ENCODE measurements around the gene GRIN3B. TPM values are rescaled to one million over a fixed set of nuclear protein-coding genes. Genes with fewer than 3 reads are reported as not detected.

GRIN3B gene
- total RNA-seq, 1 donor from 2014 or later, result not detected

DNA sequence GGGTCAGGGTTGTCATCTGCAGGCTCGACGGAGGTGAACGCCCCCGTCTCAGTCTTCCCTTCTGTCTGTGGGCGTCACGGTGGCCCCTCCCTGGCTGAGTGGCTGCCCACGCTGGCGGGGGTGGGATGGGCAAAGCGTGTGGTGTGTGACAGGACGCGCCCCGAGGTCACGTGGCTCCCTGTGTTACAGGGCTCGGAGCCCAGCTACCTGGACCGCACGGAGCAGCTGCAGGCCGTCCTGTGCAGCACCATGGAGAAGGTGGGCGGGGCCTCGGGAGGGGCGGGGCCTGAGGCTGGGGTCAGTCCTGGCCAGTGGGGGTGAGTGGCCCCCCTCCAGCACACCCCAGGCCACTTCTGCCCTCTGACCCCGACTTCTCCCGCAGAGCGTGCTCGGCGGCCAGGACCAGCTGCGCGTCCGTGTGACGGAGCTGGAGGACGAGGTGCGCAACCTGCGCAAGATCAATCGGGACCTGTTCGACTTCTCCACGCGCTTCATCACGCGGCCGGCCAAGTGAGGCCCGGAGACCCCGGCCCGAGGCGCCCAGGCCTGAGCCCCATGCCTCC is 6.3 kb upstream of the GRIN3B start:
- intact Hi-C loops (cut with DNase I), result no loop called here
- H3K9me3 ChIP-seq, result no peaks in the 10 kb centered on the region
- H3K4me3 ChIP-seq, result no peak overlapping the region
- H3K27ac ChIP-seq, result no peak overlapping the region
- DNase-seq (ENCODE audit: extremely low spot score in 2 of 2), result no peak
- peaks cover 11% of the 10 kb centered on the region for H3K4me1 ChIP-seq
- peaks cover 0 to 26% of the 10 kb centered on the region in 2 donors for H3K36me3 ChIP-seq
- H3K27me3 ChIP-seq, result peaks cover under 1% of the 10 kb centered on the region
- TF ChIP-seq, protein P1, sequence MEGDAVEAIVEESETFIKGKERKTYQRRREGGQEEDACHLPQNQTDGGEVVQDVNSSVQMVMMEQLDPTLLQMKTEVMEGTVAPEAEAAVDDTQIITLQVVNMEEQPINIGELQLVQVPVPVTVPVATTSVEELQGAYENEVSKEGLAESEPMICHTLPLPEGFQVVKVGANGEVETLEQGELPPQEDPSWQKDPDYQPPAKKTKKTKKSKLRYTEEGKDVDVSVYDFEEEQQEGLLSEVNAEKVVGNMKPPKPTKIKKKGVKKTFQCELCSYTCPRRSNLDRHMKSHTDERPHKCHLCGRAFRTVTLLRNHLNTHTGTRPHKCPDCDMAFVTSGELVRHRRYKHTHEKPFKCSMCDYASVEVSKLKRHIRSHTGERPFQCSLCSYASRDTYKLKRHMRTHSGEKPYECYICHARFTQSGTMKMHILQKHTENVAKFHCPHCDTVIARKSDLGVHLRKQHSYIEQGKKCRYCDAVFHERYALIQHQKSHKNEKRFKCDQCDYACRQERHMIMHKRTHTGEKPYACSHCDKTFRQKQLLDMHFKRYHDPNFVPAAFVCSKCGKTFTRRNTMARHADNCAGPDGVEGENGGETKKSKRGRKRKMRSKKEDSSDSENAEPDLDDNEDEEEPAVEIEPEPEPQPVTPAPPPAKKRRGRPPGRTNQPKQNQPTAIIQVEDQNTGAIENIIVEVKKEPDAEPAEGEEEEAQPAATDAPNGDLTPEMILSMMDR (IDR thresholded peaks at IDR 0.05), result no peak
- TF ChIP-seq POLR2AphosphoS5 (IDR thresholded peaks at IDR 0.05; ENCODE audit: insufficient read depth in 1 of 2, low read depth in 1 of 2), result no peak
- no peak for TF ChIP-seq POLR2A (IDR thresholded peaks at IDR 0.05)

- Histone ChIP-seq H3K4me1 (peaks cover 11% of the 10 kb centered on the region), H3K4me3 (no peak overlapping the region), H3K27me3 (peaks cover 6% of the 10 kb centered on the region), H3K9me3 (no peaks in the 10 kb centered on the region), H3K36me3 (peaks cover 0 to 26% of the 10 kb centered on the region in 2 donors), H3K27ac (no peak overlapping the region)
- no peak for TF ChIP-seq POLR2A (IDR thresholded peaks at IDR 0.05)
- intact Hi-C loops (cut with DNase I), result no loop called here
- DNase-seq (ENCODE audit: extremely low spot score in 2 of 2), result no peak
Observed at GRCh38 chr19:994516-994915, 5.7 kb upstream of the GRIN3B start.

- H3K36me3 ChIP-seq, result peaks cover 0 to 19% of the 10 kb centered on the region in 2 donors
- no peak for DNase-seq (ENCODE audit: extremely low spot score in 2 of 2)
- no peak overlapping the region for H3K27ac ChIP-seq
- intact Hi-C loops (cut with DNase I), result no loop called here
- H3K9me3 ChIP-seq, result no peaks in the 10 kb centered on the region
- peaks cover 15% of the 10 kb centered on the region for H3K4me1 ChIP-seq
- no peak overlapping the region for H3K4me3 ChIP-seq
- TF ChIP-seq, protein P1 (IDR thresholded peaks at IDR 0.05), result no peak
- TF ChIP-seq POLR2A (IDR thresholded peaks at IDR 0.05) (no peak), POLR2AphosphoS5 (IDR thresholded peaks at IDR 0.05; ENCODE audit: insufficient read depth in 1 of 2, low read depth in 1 of 2) (no peak)
- peaks cover 10% of the 10 kb centered on the region for H3K27me3 ChIP-seq
Observed at GRCh38 chr19:995051-995827, 5.0 kb upstream of the GRIN3B start.

DNA sequence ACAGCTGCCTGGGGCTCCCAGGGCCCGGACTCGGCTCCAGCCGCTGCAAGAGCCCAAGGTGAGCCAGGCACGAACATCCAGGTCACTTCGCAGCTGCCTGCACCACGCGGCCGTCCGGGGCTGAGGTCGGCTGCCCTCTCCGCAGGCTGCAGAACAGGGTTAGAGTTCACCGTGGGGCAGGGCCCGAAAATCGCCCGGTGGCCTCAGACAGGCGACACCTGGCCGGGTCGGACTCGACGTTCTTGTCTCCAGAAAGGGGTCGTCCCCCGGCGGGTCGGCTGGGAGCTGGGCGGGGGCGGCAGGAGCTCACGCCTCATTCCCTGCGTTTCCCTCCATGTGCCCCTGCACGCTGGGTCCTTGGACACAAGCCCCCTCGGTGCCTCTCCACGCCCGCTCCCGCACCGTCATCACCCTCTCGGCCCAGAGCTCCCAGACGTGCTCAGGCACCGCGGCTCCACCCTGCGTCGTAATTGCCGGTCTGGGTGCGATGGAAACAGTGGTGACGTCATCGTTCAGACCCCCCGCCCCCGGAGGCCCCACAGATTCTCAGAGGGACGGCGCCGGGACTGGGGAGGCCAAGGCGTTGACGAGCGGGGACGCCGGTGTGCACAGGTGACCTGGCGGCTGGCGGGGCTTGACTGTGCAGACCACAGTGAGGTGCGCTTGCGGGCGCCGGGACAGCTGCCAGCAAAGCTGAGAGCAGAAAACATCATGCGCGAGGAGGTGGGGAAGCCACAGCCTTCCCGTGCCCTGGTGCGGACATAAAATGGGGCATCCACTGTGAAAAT is 4.0 kb upstream of the GRIN3B start:
- no peaks in the 10 kb centered on the region for H3K9me3 ChIP-seq
- no peak overlapping the region for H3K27ac ChIP-seq
- peak in 1 of 2 donors; percentile 47 for TF ChIP-seq POLR2AphosphoS5 (IDR thresholded peaks at IDR 0.05; ENCODE audit: insufficient read depth in 1 of 2, low read depth in 1 of 2)
- TF ChIP-seq, protein P1 (IDR thresholded peaks at IDR 0.05), result no peak
- intact Hi-C loops (cut with DNase I), result no loop called here
- DNase-seq (ENCODE audit: extremely low spot score in 2 of 2), result no peak
- H3K4me1 ChIP-seq, result peaks cover 22% of the 10 kb centered on the region
- peak overlapping the region in 1 of 2 donors; percentile 11 for H3K4me3 ChIP-seq
- peaks cover 0 to 13% of the 10 kb centered on the region in 2 donors for H3K36me3 ChIP-seq
- peaks cover 10% of the 10 kb centered on the region for H3K27me3 ChIP-seq

- intact Hi-C loops (cut with DNase I), result no loop called here
- Histone ChIP-seq H3K9me3 (no peaks in the 10 kb centered on the region), H3K27me3 (peaks cover 10% of the 10 kb centered on the region), H3K4me3 (no peak overlapping the region), H3K36me3 (peaks cover 0 to 5% of the 10 kb centered on the region in 2 donors), H3K27ac (no peak overlapping the region), H3K4me1 (peaks cover 27% of the 10 kb centered on the region)
- TF ChIP-seq POLR2A (IDR thresholded peaks at IDR 0.05) (no peak), POLR2AphosphoS5 (IDR thresholded peaks at IDR 0.05; ENCODE audit: insufficient read depth in 1 of 2, low read depth in 1 of 2) (no peak)
- TF ChIP-seq, protein P1 (IDR thresholded peaks at IDR 0.05), result no peak
- no peak for DNase-seq (ENCODE audit: extremely low spot score in 2 of 2)
Observed at GRCh38 chr19:998064-998463, 2.2 kb upstream of the GRIN3B start.

All from vagina (tissue), 2 donors.